ENCODE measurements around the gene GPR35. TPM values are rescaled to one million over a fixed set of nuclear protein-coding genes. Genes with fewer than 3 reads are reported as not detected.

Gene GPR35
- total and polyA plus RNA-seq, 12 donors: 0.40 to 5.2 (median 1.2) TPM

- DNase-seq (no peak), ATAC-seq (no peak)
- Histone ChIP-seq H3K36me3 (no peaks in the 10 kb centered on the region), H3K27ac (no peak overlapping the region), H3K9me3 (no peaks in the 10 kb centered on the region), H3K27me3 (peaks cover 0 to 53% (median 25%) of the 10 kb centered on the region in 7 donors), H3K4me3 (no peak overlapping the region), H3K4me1 (no peaks in the 10 kb centered on the region)
- intact Hi-C loops (cut with DNase I): no loop called here
- TF ChIP-seq CTCF (IDR thresholded peaks at IDR 0.05): no peak
- 78 to 87% methylated on average over 35 to 36 of the region's 36 CpGs for WGBS, 2 donors
Observed at GRCh38 chr2:240642061-240642805, 17.0 kb downstream of the GPR35 start.

GRCh38 chr2:240642806-240643092, 17.5 kb downstream of the GPR35 start:
- DNase-seq: no peak
- intact Hi-C loops (cut with DNase I): no loop called here
- Histone ChIP-seq H3K9me3 (no peaks in the 10 kb centered on the region), H3K4me3 (no peak overlapping the region), H3K36me3 (no peaks in the 10 kb centered on the region), H3K4me1 (no peaks in the 10 kb centered on the region), H3K27ac (no peak overlapping the region), H3K27me3 (peaks cover 0 to 55% (median 30%) of the 10 kb centered on the region in 7 donors)
- WGBS, 2 donors: 90 to 91% methylated on average over 11 of the region's 11 CpGs
- no peak for TF ChIP-seq CTCF (IDR thresholded peaks at IDR 0.05)
- no peak for ATAC-seq

GRCh38 chr2:240643093-240643810, 18.0 kb downstream of the GPR35 start:
- intact Hi-C loops (cut with DNase I): no loop called here
- no peaks in the 10 kb centered on the region for H3K9me3 ChIP-seq
- peaks cover 0 to 60% (median 35%) of the 10 kb centered on the region in 7 donors for H3K27me3 ChIP-seq
- no peak for DNase-seq
- no peaks in the 10 kb centered on the region for H3K36me3 ChIP-seq
- WGBS, 2 donors: 72 to 79% methylated on average over 13 of the region's 13 CpGs
- no peak overlapping the region for H3K4me3 ChIP-seq
- H3K27ac ChIP-seq: no peak overlapping the region
- ATAC-seq: no peak
- TF ChIP-seq CTCF (IDR thresholded peaks at IDR 0.05): no peak
- H3K4me1 ChIP-seq: no peaks in the 10 kb centered on the region

- intact Hi-C loops (cut with DNase I): no loop called here
- Histone ChIP-seq H3K4me3 (no peak overlapping the region), H3K36me3 (no peaks in the 10 kb centered on the region), H3K27ac (no peak overlapping the region), H3K4me1 (no peaks in the 10 kb centered on the region), H3K9me3 (no peaks in the 10 kb centered on the region), H3K27me3 (peaks cover 0 to 65% (median 41%) of the 10 kb centered on the region in 7 donors)
- TF ChIP-seq CTCF (IDR thresholded peaks at IDR 0.05): no peak
- 81 to 84% methylated on average over 15 of the region's 15 CpGs for WGBS, 2 donors
- no peak for ATAC-seq
- no peak for DNase-seq
Observed at GRCh38 chr2:240643811-240644150, 18.5 kb downstream of the GPR35 start.

All from heart right ventricle (tissue), 16 donors.